GM10266 (cell line): ENCODE results near the gene CENPN.

Experiments used
- DNase-seq: peaks from one replicate; pipeline ENCODE4 v3.0.0; 2012; ENCODE audit errors: extremely low spot score
- TF ChIP-seq, protein P1 (sequence below): IDR thresholded peaks from 2 replicates; pipeline ENCODE4 v1.5.1; 2012; ENCODE audit warnings: mild to moderate bottlenecking, low read depth; ENCODE audit not compliant: control insufficient read depth, insufficient read depth; ENCODE audit errors: missing control alignments

The CENPN gene

DNA sequence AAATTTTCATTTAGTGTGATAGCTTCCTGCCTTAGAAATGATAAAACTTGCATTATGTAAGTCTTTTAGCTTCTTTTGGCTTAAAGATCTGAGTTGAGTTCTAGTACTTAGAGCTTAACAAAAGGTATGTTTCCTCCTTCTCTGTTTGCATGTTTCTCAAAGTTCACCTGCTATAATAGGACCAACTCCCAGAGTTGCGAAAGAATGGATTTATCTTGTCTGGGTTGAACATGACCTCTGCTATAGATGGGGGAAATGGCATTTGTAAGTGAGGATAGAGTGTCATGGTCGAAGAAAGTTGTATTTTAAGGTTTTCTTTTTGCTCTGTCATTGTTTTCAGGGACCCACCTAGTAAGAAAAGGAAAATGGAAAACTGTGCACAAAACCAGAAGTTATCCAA is 35.8 kb downstream of the CENPN start:
- TF ChIP-seq, protein P1, sequence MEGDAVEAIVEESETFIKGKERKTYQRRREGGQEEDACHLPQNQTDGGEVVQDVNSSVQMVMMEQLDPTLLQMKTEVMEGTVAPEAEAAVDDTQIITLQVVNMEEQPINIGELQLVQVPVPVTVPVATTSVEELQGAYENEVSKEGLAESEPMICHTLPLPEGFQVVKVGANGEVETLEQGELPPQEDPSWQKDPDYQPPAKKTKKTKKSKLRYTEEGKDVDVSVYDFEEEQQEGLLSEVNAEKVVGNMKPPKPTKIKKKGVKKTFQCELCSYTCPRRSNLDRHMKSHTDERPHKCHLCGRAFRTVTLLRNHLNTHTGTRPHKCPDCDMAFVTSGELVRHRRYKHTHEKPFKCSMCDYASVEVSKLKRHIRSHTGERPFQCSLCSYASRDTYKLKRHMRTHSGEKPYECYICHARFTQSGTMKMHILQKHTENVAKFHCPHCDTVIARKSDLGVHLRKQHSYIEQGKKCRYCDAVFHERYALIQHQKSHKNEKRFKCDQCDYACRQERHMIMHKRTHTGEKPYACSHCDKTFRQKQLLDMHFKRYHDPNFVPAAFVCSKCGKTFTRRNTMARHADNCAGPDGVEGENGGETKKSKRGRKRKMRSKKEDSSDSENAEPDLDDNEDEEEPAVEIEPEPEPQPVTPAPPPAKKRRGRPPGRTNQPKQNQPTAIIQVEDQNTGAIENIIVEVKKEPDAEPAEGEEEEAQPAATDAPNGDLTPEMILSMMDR: no peak
- DNase-seq: no peak

DNA sequence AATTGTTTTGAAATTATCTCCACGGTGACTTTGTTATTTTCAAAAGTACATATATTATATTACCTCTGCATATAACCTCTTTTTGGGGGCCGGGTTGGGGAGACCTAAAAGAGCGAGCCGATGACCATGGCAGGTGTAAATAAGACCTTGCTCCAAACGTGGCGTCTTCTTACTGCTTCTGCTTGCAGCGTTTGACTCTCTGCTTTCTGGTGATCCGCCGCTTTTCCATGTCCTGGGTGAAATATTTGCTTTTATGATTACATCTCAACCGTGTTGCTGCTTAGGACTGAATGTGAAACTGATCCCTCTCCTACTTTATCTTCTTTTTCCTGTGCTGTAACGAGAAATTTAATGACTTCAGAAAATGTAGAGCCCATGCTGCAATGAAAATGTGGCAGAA is 46.7 kb downstream of the CENPN start:
- TF ChIP-seq, protein P1: no peak

DNA sequence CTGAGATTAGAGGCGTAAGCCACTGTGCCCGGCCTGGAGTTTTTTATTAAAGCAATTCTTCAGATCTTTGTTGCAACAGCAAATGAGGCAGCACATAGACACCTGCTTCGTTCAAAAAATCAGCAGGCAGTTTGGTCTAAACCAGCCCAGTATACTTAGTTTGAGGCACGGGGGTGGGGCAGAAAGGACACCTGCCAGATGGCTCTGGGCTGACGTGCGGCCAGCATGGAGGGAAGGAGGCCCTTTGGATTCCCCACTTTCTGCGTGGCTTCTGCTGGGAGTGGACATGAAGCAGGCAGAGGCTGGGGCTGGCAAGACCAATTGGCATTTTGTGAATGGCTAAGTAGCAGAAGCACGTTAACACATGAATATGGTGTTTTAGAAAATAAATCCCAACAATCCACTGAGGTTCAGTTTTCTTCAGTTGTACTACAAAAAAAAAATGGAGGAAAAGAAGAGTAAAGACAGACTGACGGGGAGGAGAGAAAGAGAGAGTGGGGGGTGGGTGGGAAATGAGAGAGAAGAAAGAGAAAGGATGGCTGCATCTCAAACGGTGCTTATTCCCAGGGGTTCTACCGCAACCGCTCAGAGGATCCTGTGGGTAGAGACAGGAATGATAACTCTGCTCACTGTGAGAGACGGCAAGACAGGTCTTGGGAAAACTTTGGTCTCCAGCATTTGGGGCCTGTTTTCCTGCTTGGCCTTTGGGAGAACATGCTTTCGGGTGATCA is 53.7 kb downstream of the CENPN start:
- TF ChIP-seq, protein P1: no peak

More for the DNA sequence above, 46.7 kb downstream of the CENPN start:
- no peak for DNase-seq

DNA sequence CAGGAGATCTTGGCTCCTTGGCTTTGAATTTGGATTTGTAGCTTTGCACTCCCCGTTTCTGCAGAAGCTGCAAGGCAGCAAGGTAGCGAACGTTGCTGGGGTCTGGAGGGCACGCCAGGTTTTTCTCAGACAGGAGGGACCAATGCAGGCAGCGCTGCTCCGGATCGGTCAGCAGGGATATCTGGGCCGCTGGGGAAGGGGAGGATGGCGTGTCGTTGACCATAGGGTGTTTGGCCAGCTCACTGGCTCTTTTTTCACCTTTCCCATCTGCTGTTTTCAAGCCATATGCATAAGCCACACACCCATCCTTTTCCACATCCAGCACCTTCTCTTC is 54.3 kb downstream of the CENPN start:
- TF ChIP-seq, protein P1: no peak
- no peak for DNase-seq

More for the DNA sequence above, 53.7 kb downstream of the CENPN start:
- no peak for DNase-seq

DNA sequence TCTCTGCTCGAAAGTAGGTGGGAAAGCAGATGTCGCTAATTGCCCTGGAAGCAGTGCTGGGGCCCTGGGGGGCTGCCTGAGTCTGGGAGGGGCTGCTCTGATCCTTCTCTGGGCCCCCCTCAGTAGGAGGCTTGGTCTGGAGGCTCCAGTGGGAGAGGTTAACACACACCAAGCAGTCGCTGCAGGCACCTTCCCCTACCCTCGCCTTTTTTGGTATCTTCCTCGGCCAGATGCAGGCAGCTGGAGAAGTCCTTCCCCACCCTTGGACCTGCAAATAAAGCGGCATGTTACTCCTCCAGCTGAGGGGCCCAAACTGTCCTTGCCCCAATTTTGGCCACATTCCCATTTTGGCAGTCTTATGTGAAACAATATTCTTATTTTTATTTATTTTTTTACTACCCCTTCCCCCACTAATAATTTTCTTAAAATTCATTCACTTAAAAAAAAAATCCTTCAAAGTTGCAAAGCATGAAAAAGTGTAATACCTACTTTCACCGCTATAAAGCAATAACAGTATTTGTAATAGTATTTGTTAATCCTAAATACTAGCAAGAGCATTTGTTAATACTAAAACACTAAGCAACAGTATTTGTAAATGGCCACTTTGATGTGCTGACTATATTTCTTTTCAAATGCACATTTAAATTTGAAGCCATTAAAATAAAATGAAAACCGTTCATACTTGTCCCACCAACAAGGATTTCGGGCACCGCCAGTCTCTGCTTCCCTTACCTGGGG is 55.0 kb downstream of the CENPN start:
- DNase-seq: no peak
- TF ChIP-seq, protein P1: no peak

DNA sequence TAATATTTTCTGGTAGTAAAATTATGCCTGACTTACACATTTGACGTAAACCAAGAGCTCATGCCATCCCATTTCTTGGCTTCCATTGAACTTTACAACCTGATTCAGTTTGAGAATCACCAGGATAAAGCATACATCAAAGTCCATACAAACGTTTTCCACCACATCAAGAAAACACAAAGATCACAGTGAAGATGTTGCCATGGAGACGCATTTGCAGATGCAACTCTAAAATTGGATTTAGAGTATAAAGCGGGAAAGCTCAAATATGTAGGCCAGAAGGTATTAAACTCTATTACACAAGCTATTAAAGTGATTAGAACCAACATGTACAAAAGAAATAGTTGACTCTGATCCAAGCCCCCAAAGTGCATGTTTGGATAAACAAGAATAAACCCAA is 59.7 kb downstream of the CENPN start:
- no peak for DNase-seq
- TF ChIP-seq, protein P1: no peak

DNA sequence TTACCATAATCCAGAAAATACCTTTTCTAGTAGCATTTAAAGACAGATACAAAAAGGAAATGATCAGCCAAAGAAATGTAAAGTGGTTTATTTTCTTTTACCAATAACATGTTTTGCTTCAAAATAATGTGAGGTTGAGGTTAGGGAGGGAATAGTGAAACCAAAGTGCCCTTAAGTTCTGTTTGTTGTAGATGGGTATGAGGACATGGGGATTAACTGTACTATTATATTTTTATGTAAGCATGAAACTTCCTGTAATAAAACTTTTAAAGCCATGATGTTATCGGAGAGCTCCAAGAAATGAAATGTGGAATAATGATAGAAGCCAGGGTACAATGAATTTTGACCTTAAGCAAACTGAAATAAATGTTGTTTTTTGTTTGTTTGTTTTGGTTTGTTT is 60.2 kb downstream of the CENPN start:
- TF ChIP-seq, protein P1: no peak
- no peak for DNase-seq
